HepG2 (cell line): ENCODE measurements around the gene WDR70. TPM values are rescaled to one million over a fixed set of nuclear protein-coding genes. Genes with fewer than 3 reads are reported as not detected.
A peak's percentile ranks its signal among the peaks of the same experiment; 100 is the strongest.

Experiments
- ETV5 ChIP-seq: IDR thresholded peaks from 2 replicates; pipeline ENCODE4 v1.6.1; 2018; ENCODE audit warnings: missing biosample characterization, missing genetic modification reagents, inconsistent platforms, borderline replicate concordance
- NCOA2 ChIP-seq: sonication (generic); formaldehyde crosslinking; IDR thresholded peaks from 2 replicates; pipeline ENCODE4 v1.8.0; 2022; ENCODE audit warnings: inconsistent platforms
- NFAT5 ChIP-seq: sonication (generic); formaldehyde crosslinking; IDR thresholded peaks from 2 replicates; pipeline ENCODE4 v1.4.0; 2020; ENCODE audit warnings: missing genetic modification reagents
- PCBP2 ChIP-seq: fragments of 200-400 bp; formaldehyde crosslinking; optimal IDR thresholded peaks from 2 replicates; pipeline ENCODE3; 2018; ENCODE audit warnings: low read length, low read depth; ENCODE audit not compliant: poor library complexity, severe bottlenecking
- RFX3 ChIP-seq: IDR thresholded peaks from 2 replicates; pipeline ENCODE4 v1.6.1; 2016; ENCODE audit warnings: missing biosample characterization, missing genetic modification reagents
- TCF12 ChIP-seq, 2 experiments: fragments of 450-650 bp in 1 of 2; sonication (generic) in 1 of 2; formaldehyde crosslinking in 1 of 2; IDR thresholded peaks; 2 replicates each; pipeline versions ENCODE4 v1.6.1 to v1.8.0; 2017 to 2022; ENCODE audit warnings: antibody characterized with exemption in 1 of 2, mild to moderate bottlenecking in 1 of 2, missing genetic modification reagents in 1 of 2, moderate library complexity in 1 of 2
- ZFP90 ChIP-seq: sonication (generic); formaldehyde crosslinking; IDR thresholded peaks from 2 replicates; pipeline ENCODE4 v1.8.0; 2022; ENCODE audit warnings: missing genetic modification reagents, mild to moderate bottlenecking, inconsistent platforms, borderline replicate concordance
- ZNF264 ChIP-seq: sonication (generic); formaldehyde crosslinking; IDR thresholded peaks from 2 replicates; pipeline ENCODE4 v1.4.0; 2020; ENCODE audit warnings: missing genetic modification reagents
- ZNF275 ChIP-seq: sonication (generic); formaldehyde crosslinking; IDR thresholded peaks from 2 replicates; pipeline ENCODE4 v1.8.0; 2022; ENCODE audit warnings: missing genetic modification reagents, mild to moderate bottlenecking, inconsistent platforms, borderline replicate concordance
- ZNF670 ChIP-seq: sonication (generic); formaldehyde crosslinking; IDR thresholded peaks from 2 replicates; pipeline ENCODE4 v1.8.0; 2022; ENCODE audit warnings: mild to moderate bottlenecking, missing genetic modification reagents, borderline replicate concordance
- ZNF772 ChIP-seq: sonication (generic); formaldehyde crosslinking; IDR thresholded peaks from 2 replicates; pipeline ENCODE4 v1.5.0; 2020; ENCODE audit warnings: mild to moderate bottlenecking, missing genetic modification reagents
- ZNF788 ChIP-seq: sonication (generic); formaldehyde crosslinking; IDR thresholded peaks from 2 replicates; pipeline ENCODE4 v1.5.0; 2020; ENCODE audit warnings: mild to moderate bottlenecking, missing genetic modification reagents, borderline replicate concordance
- polyA plus RNA-seq, 8 experiments: library from polyadenylated mRNA; depleted of rRNA in 3 of 8; stranded (reverse) in 7 of 8; unstranded in 1 of 8; fragments of >200 nt; fragmentation: Illumina TruSeq in 4 of 8; extraction: Trizol in 4 of 8; gene quantifications; 2 replicates each; pipeline versions ENCODE4 v1.2.1 to v1.2.3, GENCODE V29; 2011 to 2016; ENCODE audit warnings: low read depth in 4 of 8, missing spikeins in 1 of 8, mixed read lengths in 1 of 8; ENCODE audit not compliant: insufficient read depth in 1 of 8
- total RNA-seq, 5 experiments: library from RNA; depleted of rRNA; stranded (reverse); fragments of >200 nt; fragmentation: Illumina TruSeq; extraction: Trizol; gene quantifications; 2 replicates each; pipeline ENCODE4 v1.2.3, GENCODE V29; 2016; ENCODE audit warnings: low read depth in 1 of 5
- TF ChIP-seq, protein P1 (sequence below): sonication (generic); formaldehyde crosslinking; IDR thresholded peaks from 2 replicates; pipeline ENCODE4 v1.8.0; 2022; ENCODE audit warnings: mild to moderate bottlenecking, missing genetic modification reagents; ENCODE audit not compliant: insufficient replicate concordance
- TF ChIP-seq, protein P2 (sequence below): sonication (generic); formaldehyde crosslinking; IDR thresholded peaks from 2 replicates; pipeline ENCODE4 v1.5.0; 2020; ENCODE audit warnings: missing genetic modification reagents, mild to moderate bottlenecking, borderline replicate concordance
- TF ChIP-seq, protein P3 (sequence below): sonication (generic); formaldehyde crosslinking; IDR thresholded peaks from 2 replicates; pipeline ENCODE4 v1.4.0; 2020; ENCODE audit warnings: missing genetic modification reagents
- TF ChIP-seq, protein P4 (sequence below): sonication (generic); formaldehyde crosslinking; conservative IDR thresholded peaks from 2 replicates; pipeline ENCODE4 v1.8.0; 2022; ENCODE audit warnings: mild to moderate bottlenecking, moderate library complexity, missing genetic modification reagents

WDR70 gene
- total and polyA plus RNA-seq, 2 of the 13 experiments (the other 11 are each of a cell fraction or from before 2014, with no cell fraction given) = 14.6 to 30.6 TPM

- peak; percentile 44; the same call in 1 of the 2 replicates for TF ChIP-seq ZNF275 (CRISPR knock-in tag)
- TF ChIP-seq, protein P1, sequence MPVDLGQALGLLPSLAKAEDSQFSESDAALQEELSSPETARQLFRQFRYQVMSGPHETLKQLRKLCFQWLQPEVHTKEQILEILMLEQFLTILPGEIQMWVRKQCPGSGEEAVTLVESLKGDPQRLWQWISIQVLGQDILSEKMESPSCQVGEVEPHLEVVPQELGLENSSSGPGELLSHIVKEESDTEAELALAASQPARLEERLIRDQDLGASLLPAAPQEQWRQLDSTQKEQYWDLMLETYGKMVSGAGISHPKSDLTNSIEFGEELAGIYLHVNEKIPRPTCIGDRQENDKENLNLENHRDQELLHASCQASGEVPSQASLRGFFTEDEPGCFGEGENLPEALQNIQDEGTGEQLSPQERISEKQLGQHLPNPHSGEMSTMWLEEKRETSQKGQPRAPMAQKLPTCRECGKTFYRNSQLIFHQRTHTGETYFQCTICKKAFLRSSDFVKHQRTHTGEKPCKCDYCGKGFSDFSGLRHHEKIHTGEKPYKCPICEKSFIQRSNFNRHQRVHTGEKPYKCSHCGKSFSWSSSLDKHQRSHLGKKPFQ (CRISPR knock-in tag) = no peak
- no peak for TF ChIP-seq ZFP90 (CRISPR knock-in tag)
- 0 out of 2 replicates have a peak, but pooled peaks have one; percentile 34 for TF ChIP-seq RFX3 (CRISPR knock-in tag)
- TF ChIP-seq NCOA2 (CRISPR knock-in tag) = peak; percentile 92
- peak; percentile 74; the same call in 1 of the 2 replicates for TF ChIP-seq ZNF264
- TF ChIP-seq, protein P2, sequence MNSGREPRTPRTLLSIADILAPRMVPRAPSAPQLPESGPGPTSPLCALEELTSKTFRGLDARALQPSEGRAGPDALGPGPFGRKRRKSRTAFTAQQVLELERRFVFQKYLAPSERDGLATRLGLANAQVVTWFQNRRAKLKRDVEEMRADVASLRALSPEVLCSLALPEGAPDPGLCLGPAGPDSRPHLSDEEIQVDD (CRISPR knock-in tag) = no peak
- 0 out of 2 replicates have a peak, but pooled peaks have one; percentile 60 for TF ChIP-seq ZNF772 (CRISPR knock-in tag)
- TF ChIP-seq TCF12 (IDR thresholded peaks at IDR 0.05) = no peak
- TF ChIP-seq TCF12 (CRISPR knock-in tag; IDR thresholded peaks at IDR 0.05) = peak; percentile 78; the same call in 1 of the 2 replicates
- peak; percentile 90; the same call in 1 of the 2 replicates for TF ChIP-seq ETV5
- TF ChIP-seq NFAT5 (CRISPR knock-in tag) = no peak
- TF ChIP-seq, protein P3, sequence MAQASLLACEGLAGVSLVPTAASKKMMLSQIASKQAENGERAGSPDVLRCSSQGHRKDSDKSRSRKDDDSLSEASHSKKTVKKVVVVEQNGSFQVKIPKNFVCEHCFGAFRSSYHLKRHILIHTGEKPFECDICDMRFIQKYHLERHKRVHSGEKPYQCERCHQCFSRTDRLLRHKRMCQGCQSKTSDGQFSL (CRISPR knock-in tag) = no peak
- peak; percentile 86 for TF ChIP-seq ZNF670 (CRISPR knock-in tag)
- peak; percentile 66; the same call in 1 of the 2 replicates for TF ChIP-seq ZNF788 (CRISPR knock-in tag)
- no peak for TF ChIP-seq PCBP2
- TF ChIP-seq, protein P4, sequence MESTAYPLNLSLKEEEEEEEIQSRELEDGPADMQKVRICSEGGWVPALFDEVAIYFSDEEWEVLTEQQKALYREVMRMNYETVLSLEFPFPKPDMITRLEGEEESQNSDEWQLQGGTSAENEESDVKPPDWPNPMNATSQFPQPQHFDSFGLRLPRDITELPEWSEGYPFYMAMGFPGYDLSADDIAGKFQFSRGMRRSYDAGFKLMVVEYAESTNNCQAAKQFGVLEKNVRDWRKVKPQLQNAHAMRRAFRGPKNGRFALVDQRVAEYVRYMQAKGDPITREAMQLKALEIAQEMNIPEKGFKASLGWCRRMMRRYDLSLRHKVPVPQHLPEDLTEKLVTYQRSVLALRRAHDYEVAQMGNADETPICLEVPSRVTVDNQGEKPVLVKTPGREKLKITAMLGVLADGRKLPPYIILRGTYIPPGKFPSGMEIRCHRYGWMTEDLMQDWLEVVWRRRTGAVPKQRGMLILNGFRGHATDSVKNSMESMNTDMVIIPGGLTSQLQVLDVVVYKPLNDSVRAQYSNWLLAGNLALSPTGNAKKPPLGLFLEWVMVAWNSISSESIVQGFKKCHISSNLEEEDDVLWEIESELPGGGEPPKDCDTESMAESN = peak; percentile 61; the same call in 1 of the 2 replicates
These were observed 338.7 kb downstream of the WDR70 start (continued) for GRCh38 chr5:37717613-37718431.
